Astrocyte of the cerebellum (primary cell): ENCODE measurements around the gene HTRA3.

Experiments used
- DNase-seq: peaks from one replicate; pipeline ENCODE4 v3.0.0-alpha.2; 2011; ENCODE audit warnings: low read depth
- H3K4me3 ChIP-seq: 2 replicates; pipeline ENCODE4 v1.5.1; 2011; ENCODE audit warnings: mild to moderate bottlenecking, low read depth, low read length, moderate library complexity
- CTCF ChIP-seq: IDR thresholded peaks from 2 replicates; pipeline ENCODE4 v1.5.1; 2012; ENCODE audit warnings: low read length, low read depth, moderate library complexity, mild to moderate bottlenecking; ENCODE audit errors: missing control alignments
- in situ Hi-C: cut with HindIII; loops from 2 replicates; pipeline ENCODE4 v1.10.0; 2017; ENCODE audit warnings: low sequenced_read_pairs

Gene HTRA3

GRCh38 chr4:8224267-8224974, 45.1 kb upstream of the HTRA3 start:
- H3K4me3 ChIP-seq: no peak overlapping the region
- no peak for TF ChIP-seq CTCF
- no peak for DNase-seq
- in situ Hi-C loops: loop anchor here (5.0 kb wide), 1 partner anchor 57 kb away; no protein-coding TSS in a partner anchor

GRCh38 chr4:8224975-8225625, 44.5 kb upstream of the HTRA3 start:
- in situ Hi-C loops: loop anchor here (5.0 kb wide), 1 partner anchor 58 kb away; no protein-coding TSS in a partner anchor
- no peak overlapping the region for H3K4me3 ChIP-seq
- TF ChIP-seq CTCF: no peak
- no peak for DNase-seq

- in situ Hi-C loops: no loop called here
- no peak for TF ChIP-seq CTCF
- no peak overlapping the region for H3K4me3 ChIP-seq
- DNase-seq: no peak
Measured at GRCh38 chr4:8225706-8226443, 43.7 kb upstream of the HTRA3 start.

GRCh38 chr4:8227201-8227770, 42.3 kb upstream of the HTRA3 start:
- no peak overlapping the region for H3K4me3 ChIP-seq
- TF ChIP-seq CTCF: no peak
- in situ Hi-C loops: no loop called here
- DNase-seq: no peak

- DNase-seq: no peak
- H3K4me3 ChIP-seq: no peak overlapping the region
- TF ChIP-seq CTCF: no peak
- in situ Hi-C loops: no loop called here
Measured at GRCh38 chr4:8227771-8228318, 41.7 kb upstream of the HTRA3 start.
